Hepatocyte (in vitro differentiated cells): ENCODE results near the gene LCN15.

Source experiments
- EZH2 ChIP-seq: fragments of 200-600 bp; sonication (generic); IDR thresholded peaks from 2 replicates; pipeline ENCODE4 v1.6.1; 2016; ENCODE audit warnings: antibody characterized with exemption, mild to moderate bottlenecking, borderline replicate concordance
- TF ChIP-seq, protein P1 (sequence below): fragments of 200-600 bp; sonication (generic); IDR thresholded peaks from 2 replicates; pipeline ENCODE4 v1.5.1; 2016; ENCODE audit warnings: antibody characterized with exemption, mild to moderate bottlenecking; ENCODE audit not compliant: poor library complexity

DNA sequence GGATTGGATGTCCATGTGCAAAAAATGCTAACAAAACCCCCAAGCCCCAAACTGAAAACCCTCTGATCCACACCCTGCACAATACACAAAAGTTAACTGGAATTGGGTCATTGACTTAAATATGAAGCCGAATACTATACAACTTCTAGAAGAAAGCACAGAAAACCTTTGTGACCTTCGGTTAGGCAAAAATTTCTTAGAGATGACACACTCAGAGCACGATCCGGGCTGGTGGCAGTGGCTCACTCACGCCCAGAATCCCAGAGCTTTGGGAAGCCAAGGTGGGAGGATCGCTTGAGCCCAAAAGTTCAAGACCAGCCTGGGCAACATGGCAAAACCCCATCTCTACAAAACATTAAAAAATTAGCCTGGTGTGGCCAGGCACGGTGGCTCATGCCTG, 53.8 kb downstream of the LCN15 start:
- TF ChIP-seq, protein P1, sequence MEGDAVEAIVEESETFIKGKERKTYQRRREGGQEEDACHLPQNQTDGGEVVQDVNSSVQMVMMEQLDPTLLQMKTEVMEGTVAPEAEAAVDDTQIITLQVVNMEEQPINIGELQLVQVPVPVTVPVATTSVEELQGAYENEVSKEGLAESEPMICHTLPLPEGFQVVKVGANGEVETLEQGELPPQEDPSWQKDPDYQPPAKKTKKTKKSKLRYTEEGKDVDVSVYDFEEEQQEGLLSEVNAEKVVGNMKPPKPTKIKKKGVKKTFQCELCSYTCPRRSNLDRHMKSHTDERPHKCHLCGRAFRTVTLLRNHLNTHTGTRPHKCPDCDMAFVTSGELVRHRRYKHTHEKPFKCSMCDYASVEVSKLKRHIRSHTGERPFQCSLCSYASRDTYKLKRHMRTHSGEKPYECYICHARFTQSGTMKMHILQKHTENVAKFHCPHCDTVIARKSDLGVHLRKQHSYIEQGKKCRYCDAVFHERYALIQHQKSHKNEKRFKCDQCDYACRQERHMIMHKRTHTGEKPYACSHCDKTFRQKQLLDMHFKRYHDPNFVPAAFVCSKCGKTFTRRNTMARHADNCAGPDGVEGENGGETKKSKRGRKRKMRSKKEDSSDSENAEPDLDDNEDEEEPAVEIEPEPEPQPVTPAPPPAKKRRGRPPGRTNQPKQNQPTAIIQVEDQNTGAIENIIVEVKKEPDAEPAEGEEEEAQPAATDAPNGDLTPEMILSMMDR, result no peak
- TF ChIP-seq EZH2, result no peak
